GM20431 (cell line): Measurements from ENCODE around the gene TENM3.

Experiments
- in situ Hi-C: fragments of 300-500 bp; cut with MseI, MboI; formaldehyde crosslinking; loops from one replicate; pipeline ENCODE4 v1.15.0; 2020; ENCODE audit warnings: low sequenced_read_pairs; ENCODE audit not compliant: unreplicated experiment

The TENM3 gene

DNA sequence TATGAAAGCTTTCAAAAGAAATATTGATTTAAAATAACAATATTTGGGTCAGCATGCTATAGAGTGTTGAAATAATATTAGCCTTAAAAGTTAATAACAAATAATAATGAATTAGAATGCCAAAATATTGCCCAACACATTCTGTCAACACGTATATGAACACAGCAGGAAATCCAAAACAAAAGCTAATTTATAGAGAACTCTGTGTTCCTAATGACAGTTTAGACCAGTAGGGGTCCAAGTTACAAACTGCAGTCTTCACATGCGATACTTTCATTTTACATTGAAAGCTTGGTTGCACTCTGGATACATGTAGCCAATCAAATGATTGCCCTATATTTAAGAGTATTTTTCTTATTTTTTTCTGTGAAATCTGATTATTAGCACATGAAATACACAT lies 399.6 kb downstream of the TENM3 start:
- in situ Hi-C loops, result no loop called here

DNA sequence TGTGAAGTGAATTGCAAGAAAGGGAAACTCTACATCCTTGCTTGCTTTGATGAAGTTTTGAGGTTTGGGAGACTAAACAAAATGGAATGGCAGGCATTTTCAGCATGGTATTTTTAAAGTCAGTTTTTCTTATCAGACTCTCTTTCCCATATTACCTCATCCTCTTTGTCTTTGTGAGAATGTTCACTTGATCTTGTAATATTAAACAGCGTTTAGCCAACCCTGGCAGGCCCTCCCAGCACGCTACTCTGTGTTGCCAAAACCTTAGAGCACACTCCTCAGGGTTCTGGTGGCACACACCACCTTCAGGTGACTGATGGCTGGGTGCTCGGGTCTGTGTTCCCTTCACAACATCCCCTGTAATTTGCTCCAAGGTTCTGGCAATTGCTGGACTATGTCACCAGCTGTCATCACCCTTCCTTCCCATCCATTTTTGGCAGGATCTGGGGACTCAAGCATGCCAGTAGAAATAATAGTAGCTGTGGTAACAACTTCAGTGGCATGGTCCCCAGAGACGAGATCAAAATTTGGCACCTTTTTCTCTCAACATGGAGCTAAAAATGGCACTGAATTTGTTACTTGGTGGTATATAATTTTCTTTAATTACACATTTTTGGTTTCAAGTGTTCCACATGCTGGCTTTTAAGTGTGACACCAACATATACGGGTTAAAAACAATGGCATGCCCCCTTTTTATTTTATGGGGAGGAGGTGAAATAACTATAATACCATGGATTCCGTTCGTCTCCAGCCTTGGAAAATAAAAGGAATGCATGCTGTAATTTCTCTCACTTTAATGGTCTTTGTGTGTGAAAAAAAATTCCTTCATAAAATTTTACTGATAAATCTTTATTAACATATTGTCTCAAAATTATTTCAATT lies 400.8 kb downstream of the TENM3 start:
- in situ Hi-C loops, result no loop called here

DNA sequence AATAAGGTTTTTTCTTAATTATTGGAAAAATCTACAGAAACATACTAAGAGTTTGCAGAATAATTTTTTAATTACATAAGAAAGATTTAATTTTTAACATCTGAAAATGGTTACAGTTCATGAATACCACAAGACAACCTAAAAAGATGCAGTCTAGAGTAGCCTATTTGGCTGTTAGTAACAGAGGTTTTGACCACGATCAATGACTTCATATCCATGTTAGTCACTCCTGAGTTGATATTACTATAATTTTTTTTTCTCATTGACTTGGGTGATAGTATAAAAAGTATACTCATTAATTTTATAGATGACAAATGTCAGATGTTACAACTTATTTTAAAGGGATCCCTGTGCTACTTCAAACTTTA lies 401.5 kb downstream of the TENM3 start:
- in situ Hi-C loops, result no loop called here

DNA sequence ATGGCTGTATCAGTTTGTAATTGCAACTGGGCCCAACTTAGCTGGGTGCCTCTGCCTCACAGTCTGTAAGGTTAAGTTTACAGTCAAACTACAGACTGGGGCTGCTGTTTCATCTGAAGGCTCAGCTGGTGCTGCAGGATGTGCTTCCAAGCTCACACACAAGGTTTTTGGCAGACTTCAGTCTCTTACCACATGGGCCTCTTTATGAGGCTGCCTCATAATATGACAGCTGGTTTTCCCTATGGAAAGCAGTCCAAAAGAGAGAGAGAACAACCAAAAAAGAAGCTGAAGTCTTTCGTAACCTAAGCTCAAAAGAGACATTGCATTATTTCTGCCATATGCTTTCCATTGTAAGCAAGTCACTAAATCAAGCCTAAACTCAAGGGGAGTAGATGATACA lies 402.3 kb downstream of the TENM3 start:
- in situ Hi-C loops, result no loop called here

DNA sequence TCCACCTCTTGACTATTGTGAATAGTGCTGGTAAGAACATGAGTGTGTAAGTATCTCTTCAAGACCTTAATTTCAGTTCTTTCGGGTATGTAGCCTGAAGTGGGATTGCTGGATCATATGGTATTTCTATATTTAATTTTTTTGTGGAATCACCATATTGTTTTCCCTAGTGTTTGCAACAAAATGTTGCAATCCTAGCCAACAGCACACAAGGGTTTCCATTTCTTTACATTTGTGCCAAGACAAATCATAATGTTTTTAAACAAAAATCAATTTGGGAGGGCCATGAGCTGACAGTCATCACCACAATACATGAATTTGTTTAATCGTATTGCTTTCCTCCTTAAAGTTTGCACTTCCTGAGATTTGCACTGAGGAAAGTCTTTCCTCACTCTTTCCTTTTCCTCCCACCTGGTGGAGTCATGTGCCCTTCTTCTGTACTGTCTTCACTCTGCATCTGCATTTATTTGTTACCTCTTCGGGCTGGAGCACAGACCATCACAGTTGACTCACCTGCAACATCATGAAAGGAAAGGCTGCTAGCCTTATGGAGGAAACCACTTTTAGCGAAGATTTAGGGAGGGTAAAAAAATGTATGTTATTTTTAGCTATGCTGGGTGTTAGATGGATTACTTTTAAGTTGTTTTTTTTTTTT lies 404.6 kb downstream of the TENM3 start:
- in situ Hi-C loops, result no loop called here

DNA sequence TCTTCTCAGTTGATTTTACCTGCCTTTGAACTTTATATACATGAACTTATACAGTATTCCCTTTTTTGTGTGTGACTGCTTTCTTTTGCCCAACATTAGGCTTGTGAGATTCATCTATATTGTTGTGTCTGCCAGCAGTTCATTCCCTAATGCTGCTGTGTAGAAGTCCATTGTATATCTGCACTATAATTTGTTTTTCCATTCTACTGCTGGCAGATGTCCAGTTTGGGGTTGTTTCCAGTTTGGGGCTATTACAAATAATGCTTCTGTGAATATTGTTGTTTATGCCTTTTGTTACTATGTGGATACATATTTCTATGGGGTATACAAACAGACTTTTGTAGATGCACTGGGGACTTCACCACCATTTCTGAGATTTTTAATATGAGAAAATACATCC lies 405.6 kb downstream of the TENM3 start:
- in situ Hi-C loops, result no loop called here

DNA sequence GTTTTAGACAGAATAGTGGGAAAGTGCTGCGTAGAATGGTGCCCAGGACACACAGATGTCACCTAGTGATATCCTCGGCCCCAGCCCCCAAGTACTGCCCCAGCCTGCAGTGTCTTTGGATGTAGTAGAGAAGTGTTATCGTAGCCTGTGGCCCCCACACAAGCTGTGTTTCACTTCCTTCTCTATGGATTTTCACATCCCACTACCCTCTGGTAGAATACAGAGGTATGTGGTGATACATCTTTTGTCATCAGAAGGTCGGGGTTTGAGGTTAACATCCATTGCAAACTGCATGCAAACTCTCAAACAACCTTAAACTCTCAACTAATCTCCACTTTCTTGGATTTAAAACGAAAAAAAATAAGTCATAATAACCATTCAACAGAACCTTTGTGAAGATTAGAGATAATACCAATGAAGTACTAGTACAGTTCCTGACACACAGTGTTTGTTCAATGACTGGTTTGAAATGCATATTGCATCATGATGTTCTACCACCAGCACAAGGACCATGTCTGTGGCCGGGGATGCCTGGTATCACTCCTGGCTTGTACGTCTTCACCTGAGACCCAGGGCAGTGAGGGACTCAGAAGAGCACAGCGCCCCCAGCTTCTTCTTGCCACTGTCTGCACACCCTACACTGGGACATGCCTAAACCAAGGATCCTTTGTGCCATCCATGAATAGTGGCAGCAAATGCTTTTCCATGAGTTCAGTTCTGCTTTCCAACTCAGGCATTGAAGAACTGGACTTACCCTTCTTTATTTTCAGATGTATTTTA lies 406.7 kb downstream of the TENM3 start:
- in situ Hi-C loops, result no loop called here

DNA sequence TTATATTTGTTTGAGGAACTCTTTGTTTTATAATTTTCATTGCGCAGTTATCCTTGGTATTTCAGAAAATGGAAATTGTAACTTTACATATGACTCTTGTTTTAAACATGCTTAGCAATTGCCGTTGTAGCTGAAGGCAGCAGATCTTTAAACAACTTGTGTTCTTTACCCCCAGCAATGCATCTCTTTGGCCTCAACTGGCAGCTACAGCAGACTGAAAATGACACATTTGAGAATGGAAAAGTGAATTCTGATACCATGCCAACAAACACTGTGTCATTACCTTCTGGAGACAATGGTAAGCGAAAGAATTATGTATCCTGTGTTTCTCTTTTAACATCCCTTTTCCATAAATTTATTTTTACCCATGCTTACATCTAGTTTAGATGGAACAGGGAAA lies 410.4 kb downstream of the TENM3 start:
- in situ Hi-C loops, result no loop called here

DNA sequence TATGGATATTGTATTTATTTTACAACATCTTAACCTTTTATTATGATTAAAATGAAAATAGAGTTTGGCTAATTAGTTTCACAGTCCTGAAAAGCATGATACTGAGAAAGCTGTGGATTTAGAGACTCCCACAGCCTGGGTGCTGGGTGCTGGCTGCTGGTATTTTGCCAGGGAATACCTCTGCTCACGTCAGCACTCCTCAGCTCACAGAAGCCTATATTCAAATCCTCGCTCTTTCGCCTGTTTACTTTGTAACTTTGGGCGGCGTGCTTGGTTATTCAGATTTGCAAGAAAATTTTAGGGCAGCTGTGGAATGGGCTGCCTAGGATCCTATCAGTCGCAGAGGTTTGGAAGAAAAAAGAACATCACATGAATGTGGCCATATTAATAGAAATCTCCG lies 412.1 kb downstream of the TENM3 start:
- in situ Hi-C loops, result no loop called here

DNA sequence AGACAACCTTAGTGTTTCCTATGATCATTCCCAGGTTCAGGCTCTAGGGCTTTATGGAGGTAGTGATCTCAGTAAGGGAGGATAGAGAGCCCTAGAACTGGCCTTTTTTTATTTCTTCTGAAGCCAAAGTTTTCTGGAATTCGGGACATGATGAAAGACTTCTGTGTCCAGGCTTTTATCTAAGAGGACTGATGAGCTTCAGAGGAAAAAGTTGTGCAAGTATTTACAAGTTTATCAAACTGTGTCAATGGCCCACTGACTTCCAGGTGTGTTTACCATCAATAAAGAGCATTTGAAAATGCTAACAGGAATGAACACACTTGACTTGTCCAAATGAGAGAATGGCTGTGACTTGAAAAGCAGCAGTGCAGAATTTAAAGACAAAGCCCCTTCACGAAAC lies 419.3 kb downstream of the TENM3 start:
- in situ Hi-C loops, result no loop called here

DNA sequence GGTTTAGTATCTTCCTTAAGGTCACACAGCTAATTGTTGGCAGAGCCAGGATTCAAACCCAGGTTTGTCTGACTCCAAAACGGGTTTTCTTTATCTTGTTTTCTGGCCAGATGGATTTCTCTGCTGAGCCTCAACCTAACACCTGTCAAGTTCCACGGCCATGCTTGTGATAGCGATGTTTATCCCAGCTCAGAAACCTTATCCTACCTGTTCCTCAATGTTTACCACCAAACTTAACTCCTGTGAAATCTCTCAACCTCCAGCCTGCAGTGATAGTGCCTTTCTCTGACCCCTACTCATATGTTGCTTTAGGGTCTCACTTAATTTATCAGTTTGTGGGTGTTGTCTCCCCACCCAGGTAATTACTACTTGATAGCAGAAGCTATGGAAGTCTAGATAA lies 428.0 kb downstream of the TENM3 start:
- in situ Hi-C loops, result no loop called here

DNA sequence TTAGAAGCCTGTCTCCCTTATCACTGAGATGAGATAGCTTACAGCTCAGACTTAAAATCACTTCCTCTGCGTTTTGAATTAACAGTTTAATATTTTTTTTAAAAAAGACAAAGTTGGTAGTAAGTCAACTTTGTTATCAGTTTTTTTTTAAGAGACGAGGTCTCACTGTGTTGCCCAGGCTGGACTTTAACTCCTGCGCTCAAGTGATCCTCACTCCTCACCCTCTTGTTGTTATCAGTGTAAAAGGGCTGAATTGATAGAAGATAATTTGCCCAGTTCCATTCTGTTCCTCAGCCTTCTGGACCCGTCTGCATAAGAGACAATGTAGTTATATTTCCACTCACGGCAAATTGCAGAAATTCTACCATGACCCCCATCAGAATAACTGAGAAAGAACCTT lies 428.5 kb downstream of the TENM3 start:
- in situ Hi-C loops, result no loop called here

DNA sequence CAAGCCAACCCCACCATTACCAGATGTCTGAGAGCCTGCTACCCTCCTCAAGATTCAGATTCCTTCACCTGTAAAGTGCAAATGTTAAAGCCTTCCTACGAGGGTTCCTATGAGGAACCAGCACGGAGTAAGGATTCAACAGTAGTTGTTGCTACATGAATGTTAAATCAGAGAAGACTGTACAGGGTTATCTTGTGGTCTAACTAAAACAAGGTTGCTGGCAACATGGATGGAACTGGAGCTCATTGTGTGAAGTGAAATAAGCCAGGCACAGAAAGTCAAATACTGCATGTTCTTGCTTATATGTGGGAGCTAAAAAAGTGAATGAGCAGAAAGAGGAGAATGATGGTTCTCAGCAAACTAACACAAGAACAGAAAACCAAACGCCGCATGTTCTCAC lies 435.4 kb downstream of the TENM3 start:
- in situ Hi-C loops, result no loop called here

DNA sequence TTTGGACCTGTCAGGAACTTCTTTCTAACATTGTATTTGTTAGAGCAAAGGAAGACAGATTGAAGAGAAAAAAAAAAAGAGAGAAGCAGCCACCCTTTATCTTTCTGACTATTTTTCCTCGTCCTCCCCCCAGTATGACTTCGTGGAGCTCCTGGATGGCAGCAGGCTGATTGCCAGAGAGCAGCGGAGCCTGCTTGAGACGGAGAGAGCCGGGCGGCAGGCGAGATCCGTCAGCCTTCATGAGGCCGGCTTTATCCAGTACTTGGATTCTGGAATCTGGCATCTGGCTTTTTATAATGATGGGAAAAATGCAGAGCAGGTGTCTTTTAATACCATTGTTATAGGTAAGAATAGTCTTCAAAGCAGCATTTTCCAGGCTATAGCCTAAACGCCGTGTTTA lies 436.3 kb downstream of the TENM3 start:
- in situ Hi-C loops, result no loop called here

DNA sequence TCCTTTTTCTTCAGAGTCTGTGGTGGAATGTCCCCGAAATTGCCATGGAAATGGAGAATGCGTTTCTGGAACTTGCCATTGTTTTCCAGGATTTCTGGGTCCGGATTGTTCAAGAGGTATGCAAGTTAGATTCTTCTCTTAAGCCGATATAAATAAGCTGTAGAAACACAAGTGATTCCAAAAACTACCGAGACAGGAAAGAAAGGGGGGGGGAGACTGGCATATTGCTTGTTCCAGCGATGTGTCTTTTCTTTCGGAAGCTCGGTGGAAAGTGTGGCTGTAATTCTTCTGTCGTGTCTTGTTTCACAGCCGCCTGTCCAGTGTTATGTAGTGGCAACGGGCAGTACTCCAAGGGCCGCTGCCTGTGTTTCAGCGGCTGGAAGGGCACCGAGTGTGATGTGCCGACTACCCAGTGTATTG lies 437.0 kb downstream of the TENM3 start:
- in situ Hi-C loops, result no loop called here

DNA sequence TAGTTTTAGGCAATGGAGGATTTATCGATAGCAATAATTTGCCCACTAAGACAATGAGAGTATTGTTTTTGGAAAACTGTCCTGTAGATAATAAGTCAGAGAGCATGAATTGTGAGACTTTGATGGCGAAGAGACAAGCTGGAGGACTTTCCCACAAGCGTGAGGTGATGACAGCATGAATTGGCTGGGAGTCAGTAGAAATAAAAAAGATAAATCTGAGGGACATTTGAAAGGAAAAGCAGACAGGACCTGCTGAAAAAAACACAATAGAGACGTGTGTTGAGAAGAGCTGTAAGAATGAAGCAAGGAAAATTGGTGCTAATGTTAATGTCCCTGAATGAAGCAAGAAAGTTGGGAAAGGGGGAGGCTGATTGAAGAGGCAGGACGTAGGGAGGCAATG lies 440.5 kb downstream of the TENM3 start:
- in situ Hi-C loops, result no loop called here

DNA sequence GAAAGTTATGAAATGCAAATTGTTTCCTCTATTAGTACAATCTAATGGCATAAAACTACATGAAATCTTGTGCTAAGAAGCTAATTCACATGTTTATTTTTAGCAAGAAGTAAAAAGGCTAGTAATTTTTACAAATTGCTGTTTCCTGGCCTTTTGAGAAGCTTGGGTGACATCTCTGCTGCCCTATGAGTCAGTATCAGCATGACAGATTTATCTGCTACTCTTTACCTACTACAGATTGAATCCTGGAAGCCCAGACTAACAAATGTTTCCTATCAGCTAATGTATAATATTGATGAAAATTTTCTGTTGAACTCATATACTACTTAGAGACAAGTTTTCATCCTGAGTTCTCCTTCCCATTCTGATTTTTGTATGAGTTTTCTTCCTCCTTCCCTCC lies 441.6 kb downstream of the TENM3 start:
- in situ Hi-C loops, result no loop called here

DNA sequence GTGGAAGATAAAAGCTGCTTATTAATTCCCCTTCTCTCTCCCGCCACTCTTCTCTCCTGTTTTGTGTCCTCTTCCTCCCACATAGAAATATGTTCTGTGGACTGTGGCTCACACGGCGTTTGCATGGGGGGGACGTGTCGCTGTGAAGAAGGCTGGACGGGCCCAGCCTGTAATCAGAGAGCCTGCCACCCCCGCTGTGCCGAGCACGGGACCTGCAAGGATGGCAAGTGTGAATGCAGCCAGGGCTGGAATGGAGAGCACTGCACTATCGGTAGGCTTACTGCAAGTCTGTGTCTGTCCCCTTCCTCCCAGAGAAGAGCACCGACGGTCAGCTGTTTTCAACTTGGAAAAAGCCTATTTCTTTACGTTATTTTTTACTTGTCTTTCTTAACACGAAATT lies 444.9 kb downstream of the TENM3 start:
- in situ Hi-C loops, result no loop called here

DNA sequence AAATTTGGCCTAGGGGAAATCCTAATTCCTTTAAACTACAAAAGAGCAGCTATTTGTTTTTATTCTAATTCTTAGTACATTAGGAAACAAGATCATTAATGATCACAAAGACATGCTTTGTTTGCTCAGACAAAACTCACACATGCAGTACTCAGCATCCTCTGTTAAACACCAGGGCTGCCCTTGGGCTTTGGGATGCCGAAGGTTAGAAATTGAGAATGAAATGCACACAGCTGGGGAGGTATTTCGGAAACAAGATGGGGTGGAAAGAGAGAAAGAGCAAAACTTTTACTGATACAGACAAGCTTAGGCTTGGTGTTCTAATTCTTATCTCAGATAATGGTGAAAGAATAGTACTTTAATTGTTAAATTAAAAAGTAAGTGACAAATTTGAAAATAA lies 451.3 kb downstream of the TENM3 start:
- in situ Hi-C loops, result no loop called here

DNA sequence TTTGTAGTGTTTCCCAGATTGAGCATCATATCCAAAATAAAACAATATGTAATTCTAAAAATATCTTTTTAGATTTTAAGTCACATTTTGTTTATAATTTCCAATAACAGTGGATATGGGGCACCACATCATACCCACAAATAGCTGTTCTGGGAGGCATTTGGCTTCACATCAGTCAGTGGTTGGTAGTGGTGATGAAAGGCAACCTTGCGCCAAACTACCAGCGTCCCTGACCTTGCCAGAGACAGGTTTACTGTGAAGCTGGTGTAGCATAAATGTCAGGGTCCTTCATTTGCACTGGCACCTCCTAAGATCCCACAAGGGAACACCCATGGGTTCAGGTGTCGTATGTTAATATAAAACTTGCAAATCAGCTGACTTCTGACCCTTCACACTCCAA lies 451.8 kb downstream of the TENM3 start:
- in situ Hi-C loops, result no loop called here

DNA sequence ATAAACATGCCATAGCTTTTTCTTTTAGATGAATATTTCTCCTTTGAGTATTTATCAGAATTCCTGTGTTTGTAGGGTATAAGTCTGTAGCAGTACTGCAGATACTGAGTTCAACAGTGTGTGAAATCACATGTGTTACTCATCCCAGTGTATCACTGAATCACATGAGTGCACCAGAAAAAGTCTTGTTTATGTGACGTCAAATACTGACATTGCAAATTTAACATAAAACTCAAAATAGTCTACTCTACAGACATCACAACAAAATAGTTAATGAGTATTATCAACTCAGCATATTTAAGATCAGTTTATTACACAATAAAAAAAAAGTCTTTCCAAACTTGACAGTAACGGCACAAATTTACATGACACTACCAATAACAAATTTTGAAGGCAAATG lies 452.6 kb downstream of the TENM3 start:
- in situ Hi-C loops, result no loop called here
